Dedifferentiated amniotic fluid mesenchymal stem cell (primary cell): ENCODE data around the gene FSD1L.
"Not testable (repeated sequence)": the region's sequence is repeated elsewhere in the genome, so short reads cannot be mapped to it uniquely, and the experiment has no call there.

Experiments used
- DNase-seq: peaks from one replicate; pipeline ENCODE4 v3.0.0-alpha.2; 2016; ENCODE audit errors: extremely low spot score

FSD1L gene

DNA sequence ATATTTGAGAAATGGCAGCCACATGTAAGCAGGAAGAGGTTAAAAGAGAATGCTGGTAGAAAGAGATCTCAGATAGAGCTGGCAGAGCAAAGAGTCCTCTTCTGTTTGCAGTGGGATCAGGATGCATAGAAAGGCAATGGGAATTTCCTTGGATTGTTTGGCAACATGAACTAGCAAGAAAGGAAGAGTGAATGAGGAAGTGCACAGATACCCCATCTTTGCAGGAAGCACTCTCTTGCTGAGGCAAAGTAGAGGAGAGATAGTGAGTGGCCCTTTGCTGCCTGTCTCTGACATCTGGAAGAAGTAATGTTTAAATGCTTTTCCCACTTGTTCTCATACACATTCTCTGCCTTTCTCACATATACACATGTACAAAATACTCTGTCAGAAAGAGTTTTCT lies 124.6 kb downstream of the FSD1L start:
- no peak for DNase-seq

DNA sequence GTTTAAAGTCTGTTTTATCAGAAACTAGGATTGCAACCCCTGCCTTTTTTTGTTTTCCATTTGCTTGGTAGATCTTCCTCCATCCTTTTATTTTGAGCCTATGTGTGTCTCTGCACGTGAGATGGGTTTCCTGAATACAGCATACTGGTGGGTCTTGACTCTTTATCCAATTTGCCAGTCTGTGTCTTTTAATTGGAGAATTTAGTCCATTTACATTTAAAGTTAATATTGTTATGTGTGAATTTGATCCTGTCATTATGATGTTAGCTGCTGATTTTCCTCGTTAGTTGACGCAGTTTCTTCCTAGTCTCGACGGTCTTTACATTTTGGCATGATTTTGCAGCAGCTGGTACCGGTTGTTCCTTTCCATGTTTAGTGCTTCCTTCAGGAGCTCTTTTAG lies 132.1 kb downstream of the FSD1L start:
- DNase-seq = not testable (repeated sequence)

DNA sequence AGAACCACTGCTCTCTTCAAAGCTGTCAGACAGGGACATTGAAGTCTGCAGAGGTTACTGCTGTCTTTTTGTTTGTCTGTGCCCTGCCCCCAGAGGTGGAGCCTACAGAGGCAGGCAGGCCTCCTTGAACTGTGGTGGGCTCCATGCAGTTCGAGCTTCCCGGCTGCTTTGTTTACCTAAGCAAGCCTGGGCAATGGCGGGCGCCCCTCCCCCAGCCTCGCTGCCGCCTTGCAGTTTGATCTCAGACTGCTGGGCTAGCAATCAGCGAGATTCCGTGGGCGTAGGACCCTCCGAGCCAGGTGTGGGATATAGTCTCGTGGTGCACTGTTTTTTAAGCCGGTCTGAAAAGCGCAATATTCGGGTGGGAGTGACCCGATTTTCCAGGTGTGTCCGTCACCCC lies 133.7 kb downstream of the FSD1L start:
- DNase-seq = not testable (repeated sequence)

DNA sequence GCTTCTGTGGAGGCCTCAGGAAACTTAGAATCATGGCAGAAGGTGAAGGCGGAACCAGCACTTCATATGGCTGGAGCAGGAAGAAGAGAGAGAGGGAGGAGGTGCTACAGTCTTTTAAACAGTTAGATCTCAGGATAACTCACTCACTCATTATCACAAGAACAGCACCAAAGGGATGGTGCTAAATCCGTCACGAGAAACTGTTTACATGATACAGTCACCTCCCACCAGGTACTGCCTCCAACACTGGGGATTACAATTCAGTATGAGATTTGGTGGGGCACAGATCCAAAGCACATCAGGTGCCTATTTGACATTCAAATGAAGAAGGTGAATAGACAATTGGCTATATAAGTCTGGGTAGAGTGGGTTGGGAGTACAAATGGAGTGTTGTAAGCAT lies 145.3 kb downstream of the FSD1L start:
- DNase-seq = no peak
